ENCODE data around the gene CAV3. TPM values are rescaled to one million over a fixed set of nuclear protein-coding genes. Genes with fewer than 3 reads are reported as not detected.

CAV3 gene
- total RNA-seq, 1 experiment from 2014 or later = 0.24 TPM

GRCh38 chr3:8767256-8767666, 33.7 kb downstream of the CAV3 start:
- no peak overlapping the region for H3K27ac ChIP-seq
- H3K36me3 ChIP-seq (ENCODE audit: low read depth) = no peaks in the 10 kb centered on the region
- H3K27me3 ChIP-seq (ENCODE audit: insufficient read depth, low read depth) = no peaks in the 10 kb centered on the region
- no peaks in the 10 kb centered on the region for H4K20me1 ChIP-seq (ENCODE audit: insufficient read depth)
- no peaks in the 10 kb centered on the region for H3K9me3 ChIP-seq (ENCODE audit: insufficient read depth, low read depth)
- H3K9me2 ChIP-seq (ENCODE audit: insufficient read depth) = no peaks in the 10 kb centered on the region
- no peak overlapping the region for H2AFZ ChIP-seq
- DNase-seq = no peak
- no peak overlapping the region for H3K4me2 ChIP-seq
- BruUV-seq (replicated peaks) = no TSS peak
- intact Hi-C loops (cut with micrococcal nuclease; ENCODE audit: unreplicated experiment) = loop anchor here (5.0 kb wide), 1 partner anchor 300 kb away; no protein-coding TSS in a partner anchor
- ChIA-PET POLR2A (ENCODE audit: unreplicated experiment) (no interaction called here), CTCF (interaction anchor here (0.6 kb wide), 1 partner anchor 143 kb away, joined by 4 read pairs; no protein-coding TSS in a partner anchor)
- TF ChIP-seq CTCF (conservative IDR thresholded peaks at IDR 0.05) (no peak), EZH2 (IDR thresholded peaks at IDR 0.05; ENCODE audit: low read depth) (no peak)
- H3K79me2 ChIP-seq (ENCODE audit: low read depth) = no peaks in the 10 kb centered on the region
- no peak overlapping the region for H3K4me3 ChIP-seq
- no peaks in the 10 kb centered on the region for H3F3A ChIP-seq (ENCODE audit: insufficient read depth, low read depth)
- H3K4me1 ChIP-seq (replicated peaks; ENCODE audit: insufficient read depth) = peaks cover 9% of the 10 kb centered on the region; the same call in 1 of the 2 replicates

GRCh38 chr3:8767667-8768363, 34.2 kb downstream of the CAV3 start:
- CTCF ChIA-PET = no interaction called here
- H3F3A ChIP-seq (ENCODE audit: insufficient read depth, low read depth) = no peaks in the 10 kb centered on the region
- no peak overlapping the region for H3K27ac ChIP-seq
- intact Hi-C loops (cut with micrococcal nuclease; ENCODE audit: unreplicated experiment) = loop anchor here (2.0 to 5.0 kb wide), 3 partner anchors 145 to 299 kb away; no protein-coding TSS in a partner anchor
- no peak overlapping the region for H3K4me2 ChIP-seq
- H3K4me1 ChIP-seq (replicated peaks; ENCODE audit: insufficient read depth) = peaks cover 9% of the 10 kb centered on the region; the same call in 1 of the 2 replicates
- no peak for TF ChIP-seq EZH2 (IDR thresholded peaks at IDR 0.05; ENCODE audit: low read depth)
- TF ChIP-seq CTCF (conservative IDR thresholded peaks at IDR 0.05) = no peak
- no TSS peak for BruUV-seq (replicated peaks)
- no peak overlapping the region for H3K4me3 ChIP-seq
- no peaks in the 10 kb centered on the region for H3K79me2 ChIP-seq (ENCODE audit: low read depth)
- H3K27me3 ChIP-seq (ENCODE audit: insufficient read depth, low read depth) = no peaks in the 10 kb centered on the region
- H4K20me1 ChIP-seq (ENCODE audit: insufficient read depth) = no peaks in the 10 kb centered on the region
- peak in 1 of 2 experiments; percentile 37 for DNase-seq
- H3K9me2 ChIP-seq (ENCODE audit: insufficient read depth) = no peaks in the 10 kb centered on the region
- H3K9me3 ChIP-seq (ENCODE audit: insufficient read depth, low read depth) = no peaks in the 10 kb centered on the region
- H2AFZ ChIP-seq = no peak overlapping the region
- no peaks in the 10 kb centered on the region for H3K36me3 ChIP-seq (ENCODE audit: low read depth)
- POLR2A ChIA-PET (ENCODE audit: unreplicated experiment) = no interaction called here

- Histone ChIP-seq H3K4me2 (peak overlapping the region; percentile 87), H2AFZ (no peak overlapping the region), H3K79me2 (ENCODE audit: low read depth) (no peaks in the 10 kb centered on the region), H3K4me1 (replicated peaks; ENCODE audit: insufficient read depth) (peaks cover 9% of the 10 kb centered on the region; the same call in 1 of the 2 replicates), H3F3A (ENCODE audit: insufficient read depth, low read depth) (no peaks in the 10 kb centered on the region), H3K27ac (no peak overlapping the region), H4K20me1 (ENCODE audit: insufficient read depth) (no peaks in the 10 kb centered on the region), H3K9me3 (ENCODE audit: insufficient read depth, low read depth) (no peaks in the 10 kb centered on the region), H3K36me3 (ENCODE audit: low read depth) (no peaks in the 10 kb centered on the region), H3K27me3 (ENCODE audit: insufficient read depth, low read depth) (no peaks in the 10 kb centered on the region), H3K4me3 (peak overlapping the region; percentile 53; the same call in 1 of the 2 replicates), H3K9me2 (ENCODE audit: insufficient read depth) (no peaks in the 10 kb centered on the region)
- ChIA-PET POLR2A (ENCODE audit: unreplicated experiment) (no interaction called here), CTCF (interaction anchor here (0.7 kb wide), 1 partner anchor 28 kb away, joined by 4 read pairs; no protein-coding TSS in a partner anchor)
- no peak for TF ChIP-seq EZH2 (IDR thresholded peaks at IDR 0.05; ENCODE audit: low read depth)
- TF ChIP-seq CTCF (conservative IDR thresholded peaks at IDR 0.05) = no peak
- no TSS peak for BruUV-seq (replicated peaks)
- intact Hi-C loops (cut with micrococcal nuclease; ENCODE audit: unreplicated experiment) = loop anchor here (1.0 to 5.0 kb wide), 5 partner anchors 85 to 299 kb away; no protein-coding TSS in a partner anchor
- DNase-seq = no peak
Observed at GRCh38 chr3:8768364-8769087, 34.9 kb downstream of the CAV3 start.
